Keratinocyte (primary cell): Measurements from ENCODE around the gene MLXIP. TPM values are rescaled to one million over a fixed set of nuclear protein-coding genes. Genes with fewer than 3 reads are reported as not detected.

Experiments used
- DNase-seq: peaks from one replicate; pipeline ENCODE4 v3.0.0-alpha.2; 2011; ENCODE audit warnings: low read depth, missing footprints, low spot score
- FAIRE-seq: peaks from 2 replicates; lab custom pipeline; 2011; peaks lifted over from hg19 to GRCh38; lab: Jason Lieb, UNC
- H2AFZ ChIP-seq: 2 replicates; pipeline ENCODE4 v1.6.0; 2012; ENCODE audit warnings: low read length, control low read depth, inconsistent platforms; ENCODE audit not compliant: control insufficient read depth
- H3K27ac ChIP-seq: 2 replicates; pipeline ENCODE4 v1.5.1; 2011; ENCODE audit warnings: low read length; ENCODE audit not compliant: control insufficient read depth, insufficient read depth
- H3K27me3 ChIP-seq: 3 replicates; pipeline ENCODE4 v1.6.0; 2011; ENCODE audit warnings: low read length; ENCODE audit not compliant: control insufficient read depth, insufficient read depth; ENCODE audit errors: extremely low read depth
- H3K36me3 ChIP-seq, 2 experiments: 2 replicates in 1 of 2; 3 replicates in 1 of 2; pipeline ENCODE4 v1.5.1; 2011; ENCODE audit warnings: low read length in 2 of 2, mild to moderate bottlenecking in 1 of 2; ENCODE audit not compliant: control insufficient read depth in 2 of 2, insufficient read depth in 2 of 2; ENCODE audit errors: extremely low read depth in 1 of 2
- H3K4me1 ChIP-seq: 3 replicates; pipeline ENCODE4 v1.5.1; 2011; ENCODE audit warnings: low read length; ENCODE audit not compliant: control insufficient read depth, insufficient read depth; ENCODE audit errors: extremely low read depth
- H3K4me2 ChIP-seq: 3 replicates; pipeline ENCODE4 v1.6.0; 2011; ENCODE audit warnings: low read depth, low read length; ENCODE audit not compliant: control insufficient read depth, insufficient read depth; ENCODE audit errors: extremely low read depth
- H3K4me3 ChIP-seq, 3 experiments: fragments of 200-600 bp in 1 of 3; sonication (generic) in 1 of 3; 2 replicates in 2 of 3; 3 replicates in 1 of 3; pipeline ENCODE4 v1.5.1; 2011 to 2016; ENCODE audit warnings: low read length in 3 of 3, mild to moderate bottlenecking in 3 of 3, control low read depth in 2 of 3, inconsistent platforms in 1 of 3, low read depth in 1 of 3, mixed read lengths in 1 of 3, mixed run types in 1 of 3, moderate library complexity in 1 of 3; ENCODE audit not compliant: control insufficient read depth in 2 of 3, insufficient read depth in 2 of 3; ENCODE audit errors: extremely low read depth in 1 of 3
- H3K79me2 ChIP-seq: 2 replicates; pipeline ENCODE4 v1.6.0; 2012; ENCODE audit warnings: low read length; ENCODE audit not compliant: control insufficient read depth, insufficient read depth
- H3K9ac ChIP-seq: 3 replicates; pipeline ENCODE4 v1.6.0; 2011; ENCODE audit warnings: low read length; ENCODE audit not compliant: control insufficient read depth, insufficient read depth; ENCODE audit errors: extremely low read depth
- H3K9me1 ChIP-seq: 3 replicates; pipeline ENCODE4 v1.6.0; 2011; ENCODE audit warnings: low read length; ENCODE audit not compliant: control insufficient read depth, insufficient read depth; ENCODE audit errors: extremely low read depth
- H3K9me3 ChIP-seq: 2 replicates; pipeline ENCODE4 v1.5.1; 2012; ENCODE audit warnings: low read depth, low read length; ENCODE audit not compliant: control insufficient read depth
- H4K20me1 ChIP-seq: 3 replicates; pipeline ENCODE4 v1.6.0; 2011; ENCODE audit warnings: low read length; ENCODE audit not compliant: control insufficient read depth, insufficient read depth; ENCODE audit errors: extremely low read depth
- EZH2 ChIP-seq: IDR thresholded peaks from one replicate; pipeline ENCODE4 v1.6.1; 2012; ENCODE audit warnings: inconsistent platforms, mild to moderate bottlenecking, low read length, moderate library complexity
- dilution Hi-C: fragments of 300-500 bp; cut with MboI; formaldehyde crosslinking; loops from one replicate; pipeline ENCODE4 v1.7.0; 2020; ENCODE audit warnings: low sequenced_read_pairs; ENCODE audit not compliant: extremely low pct_ligation_motif_present
- polyA plus RNA-seq, 5 experiments: library from polyadenylated mRNA; depleted of rRNA in 3 of 5; stranded (reverse) in 3 of 5; stranded (forward) in 1 of 5; unstranded in 1 of 5; fragments of >200 nt; gene quantifications; 1 replicate in 1 of 5; 2 replicates in 3 of 5; 3 replicates in 1 of 5; pipeline versions ENCODE4 v1.2.1 to v1.2.3, GENCODE V29; 2011 to 2012; ENCODE audit warnings: missing spikeins in 2 of 5, low read depth in 1 of 5, low replicate concordance in 1 of 5
- TF ChIP-seq, protein P1 (sequence below), 3 experiments: IDR thresholded peaks in 1 of 3; conservative IDR thresholded peaks in 1 of 3; optimal IDR thresholded peaks in 1 of 3; 2 replicates in 2 of 3; 3 replicates in 1 of 3; pipeline versions ENCODE3 to v1.5.1; 2011; ENCODE audit warnings: low read length in 3 of 3, mild to moderate bottlenecking in 3 of 3, moderate library complexity in 2 of 3, control low read depth in 1 of 3, inconsistent platforms in 1 of 3; ENCODE audit not compliant: insufficient read depth in 2 of 3; ENCODE audit errors: extremely low read depth in 1 of 3

The MLXIP gene
- polyA plus RNA-seq, 1 donor (not counting 4 experiments of a cell fraction or from before 2014, with no cell fraction given), result 5.5 TPM

DNA sequence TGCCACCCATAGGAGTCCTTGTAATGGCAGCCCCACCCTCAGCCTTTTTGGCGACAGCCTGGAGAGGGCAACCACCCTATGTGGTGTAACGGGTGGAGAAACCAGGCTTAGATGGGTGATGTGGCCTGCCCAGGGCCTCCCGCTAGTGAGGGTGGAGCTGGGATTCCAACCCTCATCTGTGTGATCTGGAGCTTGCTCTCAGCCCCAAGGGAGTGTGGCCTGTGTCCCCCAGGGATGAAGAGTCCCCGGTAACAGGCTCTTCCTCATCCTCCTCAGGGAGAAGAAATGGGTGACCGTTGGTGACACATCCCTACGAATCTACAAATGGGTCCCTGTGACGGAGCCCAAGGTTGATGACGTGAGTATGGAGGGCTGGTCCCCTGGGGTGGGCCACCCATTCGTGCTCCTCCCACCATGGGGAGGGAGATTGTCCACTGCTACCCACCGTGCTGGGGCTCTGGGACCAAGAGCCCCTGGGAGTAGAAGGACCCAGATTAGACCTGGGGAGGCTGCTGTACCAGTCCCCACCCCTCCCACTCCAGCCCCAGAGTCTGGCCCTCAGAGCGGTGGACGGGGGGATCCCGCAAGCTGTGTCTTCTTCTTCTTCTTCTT is 48.0 kb upstream of the MLXIP start:
- dilution Hi-C loops, result no loop called here
- H3K9ac ChIP-seq, result peak overlapping the region; percentile 41
- FAIRE-seq (no peak), DNase-seq (no peak)
- no peaks in the 10 kb centered on the region for H3K27me3 ChIP-seq
- H3K79me2 ChIP-seq, result peaks cover 71% of the 10 kb centered on the region
- TF ChIP-seq EZH2, result no peak
- TF ChIP-seq, protein P1, sequence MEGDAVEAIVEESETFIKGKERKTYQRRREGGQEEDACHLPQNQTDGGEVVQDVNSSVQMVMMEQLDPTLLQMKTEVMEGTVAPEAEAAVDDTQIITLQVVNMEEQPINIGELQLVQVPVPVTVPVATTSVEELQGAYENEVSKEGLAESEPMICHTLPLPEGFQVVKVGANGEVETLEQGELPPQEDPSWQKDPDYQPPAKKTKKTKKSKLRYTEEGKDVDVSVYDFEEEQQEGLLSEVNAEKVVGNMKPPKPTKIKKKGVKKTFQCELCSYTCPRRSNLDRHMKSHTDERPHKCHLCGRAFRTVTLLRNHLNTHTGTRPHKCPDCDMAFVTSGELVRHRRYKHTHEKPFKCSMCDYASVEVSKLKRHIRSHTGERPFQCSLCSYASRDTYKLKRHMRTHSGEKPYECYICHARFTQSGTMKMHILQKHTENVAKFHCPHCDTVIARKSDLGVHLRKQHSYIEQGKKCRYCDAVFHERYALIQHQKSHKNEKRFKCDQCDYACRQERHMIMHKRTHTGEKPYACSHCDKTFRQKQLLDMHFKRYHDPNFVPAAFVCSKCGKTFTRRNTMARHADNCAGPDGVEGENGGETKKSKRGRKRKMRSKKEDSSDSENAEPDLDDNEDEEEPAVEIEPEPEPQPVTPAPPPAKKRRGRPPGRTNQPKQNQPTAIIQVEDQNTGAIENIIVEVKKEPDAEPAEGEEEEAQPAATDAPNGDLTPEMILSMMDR (optimal IDR thresholded peaks at IDR 0.05 in 1 of 3, IDR thresholded peaks at IDR 0.05 in 1 of 3, conservative IDR thresholded peaks at IDR 0.05 in 1 of 3; ENCODE audit: extremely low read depth in 1 of 3, insufficient read depth in 2 of 3, low read length in 3 of 3), result no peak
- H3K4me3 ChIP-seq, result peak overlapping the region in 2 of 3 experiments; percentile 7 to 56
- peaks cover 49% of the 10 kb centered on the region for H3K4me1 ChIP-seq
- peaks cover 2% of the 10 kb centered on the region for H3K9me1 ChIP-seq
- H3K27ac ChIP-seq, result peak overlapping the region; percentile 47
- H3K9me3 ChIP-seq, result no peaks in the 10 kb centered on the region
- peak overlapping the region; percentile 77 for H3K4me2 ChIP-seq
- H3K36me3 ChIP-seq, result peaks cover 2 to 12% of the 10 kb centered on the region in 2 experiments
- peak overlapping the region; percentile 20 for H2AFZ ChIP-seq
- H4K20me1 ChIP-seq, result peaks cover 3% of the 10 kb centered on the region

- DNase-seq, result no peak
- TF ChIP-seq, protein P1 (optimal IDR thresholded peaks at IDR 0.05 in 1 of 3, IDR thresholded peaks at IDR 0.05 in 1 of 3, conservative IDR thresholded peaks at IDR 0.05 in 1 of 3; ENCODE audit: extremely low read depth in 1 of 3, insufficient read depth in 2 of 3, low read length in 3 of 3), result peak in 2 of 3 experiments; percentile 74 to 88
- TF ChIP-seq EZH2, result no peak
- no peak overlapping the region for H3K4me3 ChIP-seq
- H3K9ac ChIP-seq, result no peak overlapping the region
- FAIRE-seq, result no peak
- H3K27me3 ChIP-seq, result no peaks in the 10 kb centered on the region
- no peak overlapping the region for H2AFZ ChIP-seq
- no peak overlapping the region for H3K4me2 ChIP-seq
- peaks cover 66% of the 10 kb centered on the region for H3K79me2 ChIP-seq
- H3K9me1 ChIP-seq, result peaks cover 2% of the 10 kb centered on the region
- no peaks in the 10 kb centered on the region for H3K9me3 ChIP-seq
- peaks cover 3% of the 10 kb centered on the region for H4K20me1 ChIP-seq
- peaks cover 4 to 17% of the 10 kb centered on the region in 2 experiments for H3K36me3 ChIP-seq
- dilution Hi-C loops, result no loop called here
- no peak overlapping the region for H3K27ac ChIP-seq
- peaks cover 46% of the 10 kb centered on the region for H3K4me1 ChIP-seq
Measured at GRCh38 chr12:122031342-122032216, 47.0 kb upstream of the MLXIP start.
